Measurements from ENCODE around the gene CUEDC2.
"Not testable (repeated sequence)": the region's sequence is repeated elsewhere in the genome, so short reads cannot be mapped to it uniquely, and the experiment has no call there.

The CUEDC2 gene

GRCh38 chr10:102462512-102463054 lies 30.2 kb upstream of the CUEDC2 start:
- no peak for TF ChIP-seq CTCF (IDR thresholded peaks at IDR 0.05; ENCODE audit: extremely low read depth, missing control alignments)
- no peak for DNase-seq (ENCODE audit: low spot score)

GRCh38 chr10:102461187-102462054 lies 29.0 kb upstream of the CUEDC2 start:
- no peak for TF ChIP-seq CTCF (IDR thresholded peaks at IDR 0.05; ENCODE audit: extremely low read depth, missing control alignments)

GRCh38 chr10:102460836-102461186 lies 28.4 kb upstream of the CUEDC2 start:
- DNase-seq (ENCODE audit: low spot score) = no peak
- no peak for TF ChIP-seq CTCF (IDR thresholded peaks at IDR 0.05; ENCODE audit: extremely low read depth, missing control alignments)

More at GRCh38 chr10:102461187-102462054, 29.0 kb upstream of the CUEDC2 start:
- peak; percentile 98 for DNase-seq (ENCODE audit: low spot score)

- DNase-seq (ENCODE audit: low spot score) = no peak
- no peak for TF ChIP-seq CTCF (IDR thresholded peaks at IDR 0.05; ENCODE audit: extremely low read depth, missing control alignments)
These were observed 26.3 kb upstream of the CUEDC2 start for GRCh38 chr10:102458656-102459055.

- no peak for DNase-seq (ENCODE audit: low spot score)
- TF ChIP-seq CTCF (IDR thresholded peaks at IDR 0.05; ENCODE audit: extremely low read depth, missing control alignments) = no peak
These were observed 25.3 kb upstream of the CUEDC2 start for GRCh38 chr10:102457591-102458150.

- no peak for DNase-seq (ENCODE audit: low spot score)
- no peak for TF ChIP-seq CTCF (IDR thresholded peaks at IDR 0.05; ENCODE audit: extremely low read depth, missing control alignments)
These were observed 23.6 kb upstream of the CUEDC2 start for GRCh38 chr10:102455893-102456471.

GRCh38 chr10:102454662-102455487 lies 22.5 kb upstream of the CUEDC2 start:
- not testable (repeated sequence) for DNase-seq (ENCODE audit: low spot score)

Data from GM20000 (cell line).